A549 (cell line): ENCODE results near the gene OVOL3. TPM values are rescaled to one million over a fixed set of nuclear protein-coding genes. Genes with fewer than 3 reads are reported as not detected.

Source experiments
- ATAC-seq, 2 experiments: fragments of 200-7000 bp in 1 of 2; fragments of >200 bp in 1 of 2; cut with Nextera tagmentation in 1 of 2; cut with Tn5 transposase in 1 of 2; 3 replicates each; pipeline versions ENCODE4 v1.8.0 to v1.9.1; 2018 to 2020; ENCODE audit warnings: mild to moderate bottlenecking in 1 of 2, moderate library complexity in 1 of 2
- CTCF ChIA-PET: fragments of 300-600 bp; sonication (Branson Sonifier 250); formaldehyde crosslinking; extraction: SDS; loops from one replicate; lab custom pipeline; 2021; ENCODE audit warnings: antibody characterized with exemption, inconsistent platforms; lab: Yijun Ruan, JAX
- POLR2A ChIA-PET: fragments of 350-600 bp; formaldehyde crosslinking; extraction: SDS; loops from one replicate; lab custom pipeline; 2021; ENCODE audit warnings: antibody characterized with exemption, inconsistent platforms; lab: Yijun Ruan, JAX
- DNase-seq, 2 experiments: peaks; one replicate each; pipeline versions ENCODE4 v3.0.0 to v3.0.0-alpha.2; 2011 to 2016; ENCODE audit warnings: low read depth in 1 of 2, low spot score in 1 of 2
- FAIRE-seq: peaks from 2 replicates; lab custom pipeline; 2011; peaks lifted over from hg19 to GRCh38; lab: Jason Lieb, UNC
- H3K27ac ChIP-seq, 2 experiments: fragments of >200 bp; sonication (Bioruptor Twin); formaldehyde crosslinking; 3 replicates each; pipeline ENCODE4 v1.5.1; 2016 to 2017
- H3K4me1 ChIP-seq: fragments of >200 bp; sonication (Bioruptor Twin); formaldehyde crosslinking; 3 replicates; pipeline ENCODE4 v1.6.1; 2016
- H3K4me2 ChIP-seq: fragments of >200 bp; sonication (Bioruptor Twin); formaldehyde crosslinking; 3 replicates; pipeline ENCODE4 v1.6.1; 2016
- H3K4me3 ChIP-seq: fragments of >200 bp; sonication (Bioruptor Twin); formaldehyde crosslinking; 3 replicates; pipeline ENCODE4 v1.5.1; 2016
- H3K9me3 ChIP-seq: fragments of >200 bp; sonication (Bioruptor Twin); formaldehyde crosslinking; 3 replicates; pipeline ENCODE4 v1.6.1; 2016
- CBX8 ChIP-seq: fragments of 200-600 bp; sonication (generic); IDR thresholded peaks from 2 replicates; pipeline ENCODE4 v1.6.1; 2016
- CHD4 ChIP-seq: fragments of 200-600 bp; sonication (generic); IDR thresholded peaks from 2 replicates; pipeline ENCODE4 v1.6.1; 2016; ENCODE audit warnings: antibody characterized with exemption, mild to moderate bottlenecking, borderline replicate concordance
- FOSB ChIP-seq: fragments of 250-450 bp; sonication (Bioruptor Pico); IDR thresholded peaks from 2 replicates; pipeline ENCODE4 v1.5.0; 2020; ENCODE audit warnings: mild to moderate bottlenecking, moderate library complexity
- HEYL ChIP-seq: fragments of 250-450 bp; sonication (Bioruptor Pico); IDR thresholded peaks from 2 replicates; pipeline ENCODE4 v1.8.0; 2021; ENCODE audit warnings: mild to moderate bottlenecking, moderate library complexity
- HOXA7 ChIP-seq: fragments of 250-450 bp; sonication (Bioruptor Pico); IDR thresholded peaks from 2 replicates; pipeline ENCODE4 v1.5.0; 2020; ENCODE audit warnings: mild to moderate bottlenecking, moderate library complexity
- KDM5A ChIP-seq: fragments of 200-600 bp; sonication (generic); IDR thresholded peaks from 2 replicates; pipeline ENCODE4 v1.6.1; 2016; ENCODE audit warnings: antibody characterized with exemption, mild to moderate bottlenecking
- RAD21 ChIP-seq, 2 experiments: fragments of >200 bp in 1 of 2; sonication (Bioruptor Twin) in 1 of 2; formaldehyde crosslinking in 1 of 2; IDR thresholded peaks in 1 of 2; conservative IDR thresholded peaks in 1 of 2; 2 replicates in 1 of 2; 3 replicates in 1 of 2; pipeline ENCODE4 v1.6.1; 2012 to 2018; ENCODE audit warnings: inconsistent platforms in 1 of 2
- RNF2 ChIP-seq: fragments of 200-600 bp; sonication (generic); IDR thresholded peaks from 2 replicates; pipeline ENCODE4 v1.6.1; 2016; ENCODE audit warnings: low read depth, mild to moderate bottlenecking, antibody characterized with exemption, moderate library complexity, borderline replicate concordance
- SMC3 ChIP-seq: fragments of >200 bp; sonication (Bioruptor Twin); formaldehyde crosslinking; IDR thresholded peaks from 3 replicates; pipeline ENCODE4 v1.6.1; 2018; ENCODE audit warnings: inconsistent platforms
- TFCP2L1 ChIP-seq: fragments of 250-450 bp; sonication (Bioruptor Pico); IDR thresholded peaks from 2 replicates; pipeline ENCODE4 v1.5.0; 2021; ENCODE audit warnings: mild to moderate bottlenecking
- WGBS: methylation state at CpG from one replicate; pipeline ENCODE4 v1.1.6; 2017; ENCODE audit errors: missing lambda C conversion rate; 5-methylcytosine and 5-hydroxymethylcytosine counted together
- polyA plus RNA-seq, 4 experiments: library from polyadenylated mRNA; depleted of rRNA in 3 of 4; stranded (reverse); fragments of >200 nt; fragmentation: RNase III in 1 of 4; extraction: RNeasy Plus Mini Kit Qiagen cat#74134 plus additional on column Dnase treatment in 1 of 4; gene quantifications; 2 replicates in 3 of 4; 3 replicates in 1 of 4; pipeline ENCODE4 v1.2.3, GENCODE V29; 2011 to 2017
- TF ChIP-seq, protein P1 (sequence below): fragments of >200 bp; sonication (Bioruptor Twin); formaldehyde crosslinking; IDR thresholded peaks from 3 replicates; pipeline ENCODE4 v1.5.1; 2016
- TF ChIP-seq, protein P2 (sequence below): fragments of 200-600 bp; sonication (generic); IDR thresholded peaks from 2 replicates; pipeline ENCODE4 v1.6.1; 2016; ENCODE audit warnings: antibody characterized with exemption, mild to moderate bottlenecking, moderate library complexity
- TF ChIP-seq, protein P3 (sequence below): IDR thresholded peaks from 2 replicates; pipeline ENCODE4 v1.6.1; 2012
- TF ChIP-seq, protein P4 (sequence below): fragments of 250-450 bp; sonication (Bioruptor Pico); IDR thresholded peaks from 2 replicates; pipeline ENCODE4 v1.5.0; 2020; ENCODE audit warnings: low read depth, mild to moderate bottlenecking, moderate library complexity

Gene OVOL3
- polyA plus RNA-seq, 2 of the 4 experiments (the other 2 are of a cell fraction) = 0.14 TPM; not detected in 1

DNA sequence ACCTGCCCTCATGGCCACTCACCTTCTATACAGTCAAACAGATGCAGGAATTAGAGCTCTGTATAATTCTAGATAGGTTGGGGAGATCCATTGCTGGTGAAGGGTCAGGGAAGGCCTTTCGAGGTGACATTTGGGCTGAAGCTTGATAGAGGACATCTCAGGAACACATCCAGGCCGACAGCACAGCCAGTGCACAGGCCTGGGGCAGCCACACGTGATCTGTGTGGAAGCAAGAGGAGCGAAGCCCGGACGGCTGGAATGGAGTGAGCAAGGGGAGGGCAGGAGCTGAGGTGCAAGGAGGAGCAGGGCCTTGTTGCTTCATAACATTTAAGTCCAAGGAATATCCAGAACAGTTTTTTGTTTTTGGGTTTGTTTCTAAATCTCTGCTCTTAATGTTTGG, 4.5 kb upstream of the OVOL3 start:
- WGBS = 91% methylated on average over 6 of the region's 6 CpGs
- peaks cover 5% of the 10 kb centered on the region; the same call in 2 of the 3 replicates for H3K4me1 ChIP-seq
- TF ChIP-seq HOXA7 (CRISPR knock-in tag) (no peak), RNF2 (no peak), SMC3 (no peak), TFCP2L1 (CRISPR knock-in tag) (no peak), CHD4 (no peak), KDM5A (no peak), HEYL (no peak), CBX8 (no peak), RAD21 (conservative IDR thresholded peaks at IDR 0.05 in 1 of 2, IDR thresholded peaks at IDR 0.05 in 1 of 2) (no peak)
- TF ChIP-seq, protein P1, sequence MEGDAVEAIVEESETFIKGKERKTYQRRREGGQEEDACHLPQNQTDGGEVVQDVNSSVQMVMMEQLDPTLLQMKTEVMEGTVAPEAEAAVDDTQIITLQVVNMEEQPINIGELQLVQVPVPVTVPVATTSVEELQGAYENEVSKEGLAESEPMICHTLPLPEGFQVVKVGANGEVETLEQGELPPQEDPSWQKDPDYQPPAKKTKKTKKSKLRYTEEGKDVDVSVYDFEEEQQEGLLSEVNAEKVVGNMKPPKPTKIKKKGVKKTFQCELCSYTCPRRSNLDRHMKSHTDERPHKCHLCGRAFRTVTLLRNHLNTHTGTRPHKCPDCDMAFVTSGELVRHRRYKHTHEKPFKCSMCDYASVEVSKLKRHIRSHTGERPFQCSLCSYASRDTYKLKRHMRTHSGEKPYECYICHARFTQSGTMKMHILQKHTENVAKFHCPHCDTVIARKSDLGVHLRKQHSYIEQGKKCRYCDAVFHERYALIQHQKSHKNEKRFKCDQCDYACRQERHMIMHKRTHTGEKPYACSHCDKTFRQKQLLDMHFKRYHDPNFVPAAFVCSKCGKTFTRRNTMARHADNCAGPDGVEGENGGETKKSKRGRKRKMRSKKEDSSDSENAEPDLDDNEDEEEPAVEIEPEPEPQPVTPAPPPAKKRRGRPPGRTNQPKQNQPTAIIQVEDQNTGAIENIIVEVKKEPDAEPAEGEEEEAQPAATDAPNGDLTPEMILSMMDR = no peak
- TF ChIP-seq, protein P2, sequence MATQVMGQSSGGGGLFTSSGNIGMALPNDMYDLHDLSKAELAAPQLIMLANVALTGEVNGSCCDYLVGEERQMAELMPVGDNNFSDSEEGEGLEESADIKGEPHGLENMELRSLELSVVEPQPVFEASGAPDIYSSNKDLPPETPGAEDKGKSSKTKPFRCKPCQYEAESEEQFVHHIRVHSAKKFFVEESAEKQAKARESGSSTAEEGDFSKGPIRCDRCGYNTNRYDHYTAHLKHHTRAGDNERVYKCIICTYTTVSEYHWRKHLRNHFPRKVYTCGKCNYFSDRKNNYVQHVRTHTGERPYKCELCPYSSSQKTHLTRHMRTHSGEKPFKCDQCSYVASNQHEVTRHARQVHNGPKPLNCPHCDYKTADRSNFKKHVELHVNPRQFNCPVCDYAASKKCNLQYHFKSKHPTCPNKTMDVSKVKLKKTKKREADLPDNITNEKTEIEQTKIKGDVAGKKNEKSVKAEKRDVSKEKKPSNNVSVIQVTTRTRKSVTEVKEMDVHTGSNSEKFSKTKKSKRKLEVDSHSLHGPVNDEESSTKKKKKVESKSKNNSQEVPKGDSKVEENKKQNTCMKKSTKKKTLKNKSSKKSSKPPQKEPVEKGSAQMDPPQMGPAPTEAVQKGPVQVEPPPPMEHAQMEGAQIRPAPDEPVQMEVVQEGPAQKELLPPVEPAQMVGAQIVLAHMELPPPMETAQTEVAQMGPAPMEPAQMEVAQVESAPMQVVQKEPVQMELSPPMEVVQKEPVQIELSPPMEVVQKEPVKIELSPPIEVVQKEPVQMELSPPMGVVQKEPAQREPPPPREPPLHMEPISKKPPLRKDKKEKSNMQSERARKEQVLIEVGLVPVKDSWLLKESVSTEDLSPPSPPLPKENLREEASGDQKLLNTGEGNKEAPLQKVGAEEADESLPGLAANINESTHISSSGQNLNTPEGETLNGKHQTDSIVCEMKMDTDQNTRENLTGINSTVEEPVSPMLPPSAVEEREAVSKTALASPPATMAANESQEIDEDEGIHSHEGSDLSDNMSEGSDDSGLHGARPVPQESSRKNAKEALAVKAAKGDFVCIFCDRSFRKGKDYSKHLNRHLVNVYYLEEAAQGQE = no peak
- TF ChIP-seq, protein P3, sequence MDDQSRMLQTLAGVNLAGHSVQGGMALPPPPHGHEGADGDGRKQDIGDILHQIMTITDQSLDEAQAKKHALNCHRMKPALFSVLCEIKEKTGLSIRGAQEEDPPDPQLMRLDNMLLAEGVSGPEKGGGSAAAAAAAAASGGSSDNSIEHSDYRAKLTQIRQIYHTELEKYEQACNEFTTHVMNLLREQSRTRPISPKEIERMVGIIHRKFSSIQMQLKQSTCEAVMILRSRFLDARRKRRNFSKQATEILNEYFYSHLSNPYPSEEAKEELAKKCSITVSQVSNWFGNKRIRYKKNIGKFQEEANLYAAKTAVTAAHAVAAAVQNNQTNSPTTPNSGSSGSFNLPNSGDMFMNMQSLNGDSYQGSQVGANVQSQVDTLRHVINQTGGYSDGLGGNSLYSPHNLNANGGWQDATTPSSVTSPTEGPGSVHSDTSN = no peak
- TF ChIP-seq, all 56 proteins: peak for 0
- ChIA-PET POLR2A (interaction anchor here (0.6 to 6.3 kb wide), 3 partner anchors 9 to 825 kb away, joined by 3 to 52 read pairs (median 4); partner anchors contain the start of genes ALKBH6, POLR2I and TBCB), CTCF (interaction anchor here (0.6 to 15.7 kb wide), 8 partner anchors 11 to 295 kb away, joined by 3 to 157 read pairs (median 4); partner anchors contain the start of genes CAPNS1, THAP8 and WDR62)
- ATAC-seq (no peak), FAIRE-seq (no peak), DNase-seq (no peak)
- H3K4me2 ChIP-seq = no peak overlapping the region
- H3K4me3 ChIP-seq = no peak overlapping the region
- no peaks in the 10 kb centered on the region for H3K9me3 ChIP-seq
- H3K27ac ChIP-seq = no peak overlapping the region

DNA sequence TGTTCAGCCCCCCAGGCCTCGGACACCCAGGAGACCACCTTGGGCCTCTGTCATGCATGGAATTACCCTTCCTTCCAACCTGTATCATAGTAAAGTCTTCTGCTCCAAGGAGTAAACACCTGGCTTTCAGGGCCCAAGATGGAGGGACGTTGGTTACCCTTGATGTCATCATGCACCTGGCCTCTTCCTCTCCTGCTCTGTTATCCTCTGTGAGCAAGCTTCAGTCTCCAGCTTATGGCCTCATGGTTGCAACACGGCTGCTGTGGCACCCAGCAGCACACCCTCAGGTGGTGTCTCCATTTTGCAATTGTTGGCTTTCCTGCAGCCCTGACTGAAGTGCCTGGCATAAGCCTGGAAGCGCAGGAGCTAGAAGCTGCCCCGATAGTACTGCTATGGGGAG, 4.0 kb upstream of the OVOL3 start:
- 88% methylated on average over 5 of the region's 5 CpGs for WGBS
- H3K27ac ChIP-seq = no peak overlapping the region
- H3K4me1 ChIP-seq = peaks cover 5% of the 10 kb centered on the region; the same call in 2 of the 3 replicates
- DNase-seq (no peak), ATAC-seq (no peak), FAIRE-seq (peak; percentile 39)
- no peaks in the 10 kb centered on the region for H3K9me3 ChIP-seq
- H3K4me3 ChIP-seq = no peak overlapping the region
- TF ChIP-seq FOSB (CRISPR knock-in tag) = no peak
- TF ChIP-seq, protein P4, sequence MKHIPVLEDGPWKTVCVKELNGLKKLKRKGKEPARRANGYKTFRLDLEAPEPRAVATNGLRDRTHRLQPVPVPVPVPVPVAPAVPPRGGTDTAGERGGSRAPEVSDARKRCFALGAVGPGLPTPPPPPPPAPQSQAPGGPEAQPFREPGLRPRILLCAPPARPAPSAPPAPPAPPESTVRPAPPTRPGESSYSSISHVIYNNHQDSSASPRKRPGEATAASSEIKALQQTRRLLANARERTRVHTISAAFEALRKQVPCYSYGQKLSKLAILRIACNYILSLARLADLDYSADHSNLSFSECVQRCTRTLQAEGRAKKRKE (CRISPR knock-in tag) = 0 out of 2 replicates have a peak, but pooled peaks have one; percentile 21
- ChIA-PET POLR2A (interaction anchor here (0.9 to 6.3 kb wide), 2 partner anchors 8 to 36 kb away, joined by 3 to 52 read pairs; partner anchors contain the start of genes POLR2I and TBCB), CTCF (interaction anchor here (0.7 to 15.7 kb wide), 7 partner anchors 12 to 267 kb away, joined by 3 to 157 read pairs (median 4); partner anchors contain the start of genes CAPNS1, THAP8 and WDR62)
- no peak overlapping the region for H3K4me2 ChIP-seq
